Adrenal gland (tissue), 12 donors: Measurements from ENCODE around the gene GJB5. TPM values are rescaled to one million over a fixed set of nuclear protein-coding genes. Genes with fewer than 3 reads are reported as not detected.

ENCODE experiments used
- DNase-seq, 7 donors: peaks; one replicate each; pipeline ENCODE4 v3.0.0-alpha.2; 2019 to 2020
- H3K27ac ChIP-seq, 5 donors: fragments of 200-600 bp; sonication (generic) in 4 of 5; 1 replicate in 3 of 5; 2 replicates in 2 of 5; pipeline versions ENCODE4 v1.5.1 to v1.8.0; 2016 to 2020; ENCODE audit warnings: mild to moderate bottlenecking in 1 of 5
- H3K27me3 ChIP-seq: fragments of 200-600 bp; 2 replicates; pipeline ENCODE4 v1.8.0; 2021
- H3K36me3 ChIP-seq, 2 donors: fragments of 200-600 bp; replicated peaks in 1 of 2; 1 replicate in 1 of 2; 2 replicates in 1 of 2; pipeline versions ENCODE4 v1.5.1 to v1.8.0; 2018 to 2022
- H3K4me1 ChIP-seq, 2 donors: fragments of 200-600 bp; replicated peaks in 1 of 2; 1 replicate in 1 of 2; 2 replicates in 1 of 2; pipeline versions ENCODE4 v1.5.1 to v1.8.0; 2018 to 2021
- H3K4me3 ChIP-seq, 4 donors: fragments of 200-600 bp; sonication (generic) in 3 of 4; one replicate each; pipeline ENCODE4 v1.5.1; 2016 to 2018
- H3K9me3 ChIP-seq, 3 donors: fragments of 200-600 bp; sonication (generic) in 1 of 3; replicated peaks in 1 of 3; 1 replicate in 2 of 3; 2 replicates in 1 of 3; pipeline versions ENCODE4 v1.5.1 to v1.8.0; 2016 to 2021
- CTCF ChIP-seq, 6 experiments: fragments of 450-650 bp in 4 of 6; fragments of 200-600 bp in 2 of 6; sonication (generic) in 1 of 6; IDR thresholded peaks; 1 replicate in 5 of 6; 2 replicates in 1 of 6; pipeline versions ENCODE4 v1.5.1 to v1.8.0; 2016 to 2021; ENCODE audit warnings: antibody characterized with exemption in 6 of 6, mild to moderate bottlenecking in 2 of 6, moderate library complexity in 1 of 6
- POLR2A ChIP-seq, 2 donors: fragments of 450-650 bp; IDR thresholded peaks; one replicate each; pipeline ENCODE4 v1.6.1; 2017; ENCODE audit warnings: antibody characterized with exemption in 2 of 2, mild to moderate bottlenecking in 2 of 2, moderate library complexity in 1 of 2
- WGBS, 4 donors: extraction: QIAGEN DNeasy Blood & Tissue Kit in 2 of 4; methylation state at CpG; one replicate each; pipeline versions ENCODE4 v1.1.5 to v1.1.7; 2013 to 2017; 5-methylcytosine and 5-hydroxymethylcytosine counted together
- intact Hi-C, 2 donors: fragments of 100-400 bp; cut with DNase I; formaldehyde crosslinking; loops; one replicate each; pipeline versions ENCODE4 v1.14.1 to v1.15.0; 2022 to 2023
- polyA plus RNA-seq, 3 donors: library from polyadenylated mRNA; stranded (reverse); fragments of 200-250 nt in 2 of 3; fragments of 350-450 nt in 1 of 3; fragmentation: Illumina TruSeq in 1 of 3; extraction: RNeasy Lipid Tissue Mini Kit (QIAGEN cat#74804) in 1 of 3; gene quantifications; one replicate each; pipeline ENCODE4 v1.2.3, GENCODE V29; 2013 to 2014
- total RNA-seq, 9 donors: library from RNA; depleted of rRNA in 4 of 9; stranded (reverse); fragments of >200 nt in 4 of 9; fragments of 120-200 nt in 1 of 9; fragmentation: NEBNext Ultra II Directional in 1 of 9; extraction: Animal tissue kit (Norgen Biotek cat#: 25700) in 1 of 9; gene quantifications; one replicate each; pipeline versions ENCODE4 v1.1.0 to v1.2.4, GENCODE V29; 2013 to 2023
- donor health status: healthy with polysubstance abuse.
- donor health status: Bipolar disorder and iron deficiency.
- donor health status: DM: yes; HTN: yes; CAD: no.
- donor health status: DM: no; HTN: no; CAD: no.
- donor health status: DM: no; HTN: no; CAD: no.
- donor health status: DM: yes; HTN: yes; CAD: no.

Gene GJB5
- total and polyA plus RNA-seq, 12 donors: not detected

- Histone ChIP-seq H3K4me3 (peak overlapping the region in 1 of 4 donors; percentile 56), H3K4me1 (peaks cover 4 to 7% of the 10 kb centered on the region in 2 donors), H3K9me3 (no peaks in the 10 kb centered on the region), H3K36me3 (no peaks in the 10 kb centered on the region), H3K27me3 (no peaks in the 10 kb centered on the region), H3K27ac (peak overlapping the region in 2 of 5 donors; percentile 1 to 86)
- DNase-seq: no peak
- intact Hi-C loops: no loop called here
- TF ChIP-seq CTCF (IDR thresholded peaks at IDR 0.05): no peak
- TF ChIP-seq POLR2A (IDR thresholded peaks at IDR 0.05): no peak
- WGBS, 4 donors: 66 to 70% (median 68%) methylated on average over 10 of the region's 10 CpGs; no CpG with 5 or more reads in 1 of the 4 donors
Measured at GRCh38 chr1:34792424-34792823, 37.6 kb downstream of the GJB5 start.

GRCh38 chr1:34792868-34793727 lies 38.3 kb downstream of the GJB5 start, which contains the start of gene GJA4:
Gene GJA4 (plus strand): TSS chr1:34792999. CDS start chr1:34794214, 1,215 bp downstream.
- TF ChIP-seq CTCF (IDR thresholded peaks at IDR 0.05) (no peak), POLR2A (IDR thresholded peaks at IDR 0.05) (peak; percentile 16 to 17)
- H3K9me3 ChIP-seq: no peaks in the 10 kb centered on the region
- peak within 1 kb of the TSS in 2 of 4 donors; percentile 16 to 56 for H3K4me3 ChIP-seq
- DNase-seq: peak in 1 of 7 donors; percentile 32
- intact Hi-C loops: no loop called here
- H3K36me3 ChIP-seq: no peaks in the 10 kb centered on the region
- H3K4me1 ChIP-seq: peaks cover 4 to 7% of the 10 kb centered on the region in 2 donors
- 9 to 86% (median 38%) methylated on average over 2 to 45 of the region's 45 CpGs for WGBS, 4 donors
- peak within 1 kb of the TSS in 4 of 5 donors; percentile 41 to 86 (median 61) for H3K27ac ChIP-seq
- H3K27me3 ChIP-seq: no peaks in the 10 kb centered on the region

GRCh38 chr1:34794001-34794789 lies 39.3 kb downstream of the GJB5 start:
- H3K4me3 ChIP-seq: peak overlapping the region in 1 of 4 donors; percentile 56
- 88 to 97% (median 92%) methylated on average over 26 to 40 of the region's 40 CpGs for WGBS, 4 donors

More at GRCh38 chr1:34794001-34794789, 39.3 kb downstream of the GJB5 start:
- TF ChIP-seq POLR2A (IDR thresholded peaks at IDR 0.05) (no peak), CTCF (IDR thresholded peaks at IDR 0.05) (no peak)
- H3K27ac ChIP-seq: peak overlapping the region in 1 of 5 donors; percentile 86
- H3K27me3 ChIP-seq: no peaks in the 10 kb centered on the region
- no peaks in the 10 kb centered on the region for H3K36me3 ChIP-seq
- intact Hi-C loops: no loop called here
- no peaks in the 10 kb centered on the region for H3K9me3 ChIP-seq
- DNase-seq: peak in 2 of 7 donors; percentile 21 to 33
- peaks cover 13 to 18% of the 10 kb centered on the region in 2 donors for H3K4me1 ChIP-seq
